CD4-positive, alpha-beta T cell treated with Interferon gamma for 1 hour (primary cell): ENCODE results near the gene RAI14.
"Not testable (repeated sequence)": the region's sequence is repeated elsewhere in the genome, so short reads cannot be mapped to it uniquely, and the experiment has no call there.

ENCODE experiments used
- DNase-seq: peaks from one replicate; pipeline ENCODE4 v3.0.0-alpha.2; 2020

RAI14 gene

DNA sequence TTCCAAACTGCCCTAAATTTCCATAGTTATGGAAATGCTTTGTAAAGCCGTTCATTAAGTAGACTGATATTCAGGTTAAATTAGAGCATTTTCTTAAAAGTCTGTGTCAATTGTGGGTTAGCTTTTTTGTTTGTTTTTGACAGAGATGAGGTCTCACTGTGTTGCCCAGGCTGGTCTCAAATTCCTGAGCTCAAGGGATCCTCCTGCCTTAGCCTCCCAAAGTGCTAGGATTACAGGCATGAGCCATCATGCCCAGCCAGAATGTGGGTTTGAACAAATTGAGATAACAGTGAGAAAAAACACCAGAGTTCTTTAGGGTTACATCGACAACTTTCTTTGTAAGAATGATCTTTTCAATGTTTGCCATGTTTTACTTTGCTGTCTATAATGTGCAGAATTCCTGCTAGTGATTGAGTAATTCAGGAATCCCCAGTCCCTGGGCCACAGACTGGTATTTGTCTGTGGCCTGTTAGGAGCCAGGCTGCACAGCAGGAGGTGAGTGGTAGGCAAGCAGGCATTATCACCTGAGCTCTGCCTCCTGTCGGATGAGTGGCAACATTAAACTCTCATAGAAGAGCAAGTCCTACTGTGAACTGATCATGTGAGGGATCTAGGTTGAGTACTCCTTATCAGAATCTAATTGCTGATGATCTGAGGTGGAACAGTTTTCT is 80.5 kb downstream of the RAI14 start:
- DNase-seq: no peak

DNA sequence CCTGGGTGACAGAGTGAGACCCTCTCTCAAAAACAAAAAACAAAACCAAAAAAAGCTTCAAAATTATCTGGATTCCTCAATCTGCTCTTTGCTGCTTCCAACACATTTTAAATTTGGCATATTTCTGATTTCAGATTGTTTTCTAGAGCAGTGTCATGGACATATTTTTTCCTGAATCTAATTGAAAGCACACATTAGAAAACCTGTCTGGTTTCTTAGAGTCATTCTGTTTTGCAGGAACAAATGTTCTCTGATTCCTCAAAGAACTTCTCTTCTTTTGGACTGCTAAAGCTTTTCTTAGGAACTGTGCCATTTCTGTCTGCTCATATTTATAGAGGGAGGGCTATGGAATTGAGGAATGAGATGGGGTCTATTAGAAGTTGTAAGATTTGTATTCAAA is 81.6 kb downstream of the RAI14 start:
- DNase-seq: no peak

DNA sequence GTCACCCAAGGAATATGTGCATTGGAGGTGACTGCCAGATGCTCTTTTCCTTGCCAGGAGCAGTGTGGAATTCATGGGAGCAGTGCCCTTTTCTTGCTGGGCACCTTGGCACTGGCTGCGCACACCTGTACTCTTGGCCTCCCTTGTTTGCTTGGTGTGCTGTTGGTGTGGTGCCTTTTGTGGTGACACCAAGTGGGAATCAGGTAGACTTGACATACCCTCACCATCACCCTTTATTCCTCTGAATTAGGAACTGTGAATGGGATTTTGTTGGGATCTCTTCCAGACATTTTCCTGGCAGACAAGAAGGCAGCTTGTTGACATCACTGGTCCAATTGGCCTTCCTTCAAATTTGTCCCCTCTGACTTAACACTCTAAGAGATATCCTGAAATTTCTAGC is 82.3 kb downstream of the RAI14 start:
- DNase-seq: no peak

DNA sequence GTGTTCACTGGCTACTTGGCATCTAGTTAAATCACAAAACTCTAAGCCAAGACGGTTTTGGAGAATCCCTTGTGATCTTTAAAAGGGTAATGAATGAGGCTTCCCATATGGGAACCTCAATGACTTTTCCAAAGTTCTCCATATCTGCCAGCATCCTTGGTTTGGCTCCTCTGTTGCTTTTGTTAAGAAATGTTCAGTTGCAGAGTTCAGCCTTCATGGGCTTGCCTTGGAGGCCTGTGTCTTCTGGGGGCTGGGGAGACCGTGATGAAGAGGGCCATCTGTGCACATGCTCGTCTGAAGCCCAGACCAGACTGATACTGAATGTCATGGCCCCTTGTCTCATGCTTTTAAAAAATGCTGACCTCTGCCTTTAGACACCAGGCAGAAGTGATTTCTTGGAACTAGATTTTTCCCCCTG is 84.3 kb downstream of the RAI14 start:
- DNase-seq: no peak

DNA sequence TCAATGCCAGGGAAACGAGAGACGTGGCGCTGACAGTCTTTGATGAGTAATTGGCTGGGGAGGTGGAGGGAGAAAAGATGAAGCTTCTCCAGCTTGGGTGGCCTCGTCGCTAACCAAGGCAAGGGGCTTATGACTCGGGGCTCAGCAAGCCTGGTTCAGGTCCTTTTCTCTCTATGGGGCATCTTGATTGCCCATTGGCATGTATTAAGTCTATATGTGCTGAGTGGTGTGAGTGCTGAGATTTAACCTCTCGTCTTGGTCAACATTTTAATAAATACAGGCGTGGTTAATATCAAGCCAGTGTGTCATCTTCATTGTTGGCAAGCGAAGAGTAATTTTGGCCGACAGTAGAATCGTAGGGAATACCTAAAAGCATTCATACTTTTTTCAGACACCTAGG is 85.9 kb downstream of the RAI14 start:
- no peak for DNase-seq

DNA sequence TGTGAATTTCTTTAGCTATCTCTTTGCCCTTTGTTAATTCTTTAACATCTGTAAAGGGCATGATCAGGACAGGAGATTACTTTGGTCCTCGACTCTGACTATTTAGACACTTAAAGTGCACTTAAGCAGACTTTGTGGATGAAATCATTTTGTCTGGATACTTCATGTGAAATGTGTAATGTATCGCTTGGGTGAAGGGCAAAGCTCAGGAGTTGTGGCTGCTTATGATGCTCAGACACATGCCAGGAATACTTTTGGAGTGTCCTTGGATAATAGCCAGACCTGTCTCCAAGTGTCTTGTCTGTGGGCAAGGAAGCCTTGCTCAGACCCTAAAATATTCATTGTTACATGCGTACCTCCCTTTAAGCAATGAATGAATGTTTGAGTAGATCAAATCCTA is 87.8 kb downstream of the RAI14 start:
- no peak for DNase-seq

DNA sequence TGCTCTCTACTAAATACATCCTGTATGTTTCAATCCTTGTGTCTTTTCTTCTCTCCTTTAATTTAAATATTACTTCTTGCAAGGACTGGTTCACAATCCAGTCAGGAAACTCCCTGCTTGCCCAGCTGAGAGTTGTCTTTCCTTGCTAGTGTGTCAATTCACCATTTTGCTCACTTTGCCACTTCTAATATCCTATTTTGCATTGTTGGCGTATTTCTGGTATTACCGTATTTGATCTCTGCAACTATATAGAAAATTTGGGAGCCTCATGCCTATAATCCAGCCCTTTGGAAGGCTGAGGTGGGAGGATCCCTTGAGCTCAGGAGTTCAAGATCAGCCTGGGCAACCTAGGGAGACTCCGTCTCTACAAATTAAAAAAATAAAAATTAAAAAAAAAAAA is 92.3 kb downstream of the RAI14 start:
- DNase-seq: no peak

DNA sequence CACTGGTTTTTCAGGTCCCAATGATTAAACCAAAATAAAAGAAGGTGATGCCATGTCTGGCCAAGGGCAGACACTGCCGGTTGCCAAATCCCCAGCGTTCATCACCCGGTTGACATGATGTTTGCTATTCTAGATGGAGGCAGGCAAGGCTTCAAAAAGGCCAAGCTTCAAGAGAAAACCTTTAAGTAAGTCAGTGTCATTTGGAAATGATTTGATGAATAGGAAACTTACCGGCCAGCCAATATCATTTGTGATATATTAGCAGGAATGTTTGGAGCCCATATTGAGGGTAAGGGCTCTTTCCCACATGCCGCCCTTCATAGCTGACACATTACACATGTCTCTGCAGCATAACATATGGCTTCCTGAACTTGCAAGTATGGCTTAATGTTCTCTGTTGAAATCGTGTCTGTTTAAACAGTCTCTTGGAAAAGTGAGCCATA is 93.3 kb downstream of the RAI14 start:
- DNase-seq: no peak

DNA sequence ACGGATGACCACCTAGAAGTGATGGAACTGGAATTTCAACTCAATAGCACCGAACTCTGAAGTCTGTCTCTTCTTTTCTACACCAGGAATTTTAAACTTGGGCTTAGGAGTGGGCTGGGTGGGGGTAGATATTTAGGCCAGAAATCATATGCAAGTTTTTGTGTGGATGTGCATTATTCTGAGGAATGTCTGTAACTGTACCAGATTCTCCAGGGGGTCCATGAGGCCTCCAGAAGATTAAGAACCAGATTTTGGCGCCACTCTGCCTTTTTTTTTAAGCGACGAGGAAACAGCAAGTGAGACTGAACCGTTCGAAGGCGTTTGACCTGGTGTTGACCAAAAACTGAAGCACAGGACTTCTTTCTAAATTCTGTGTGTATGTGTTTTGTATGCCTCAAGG is 94.1 kb downstream of the RAI14 start:
- no peak for DNase-seq

DNA sequence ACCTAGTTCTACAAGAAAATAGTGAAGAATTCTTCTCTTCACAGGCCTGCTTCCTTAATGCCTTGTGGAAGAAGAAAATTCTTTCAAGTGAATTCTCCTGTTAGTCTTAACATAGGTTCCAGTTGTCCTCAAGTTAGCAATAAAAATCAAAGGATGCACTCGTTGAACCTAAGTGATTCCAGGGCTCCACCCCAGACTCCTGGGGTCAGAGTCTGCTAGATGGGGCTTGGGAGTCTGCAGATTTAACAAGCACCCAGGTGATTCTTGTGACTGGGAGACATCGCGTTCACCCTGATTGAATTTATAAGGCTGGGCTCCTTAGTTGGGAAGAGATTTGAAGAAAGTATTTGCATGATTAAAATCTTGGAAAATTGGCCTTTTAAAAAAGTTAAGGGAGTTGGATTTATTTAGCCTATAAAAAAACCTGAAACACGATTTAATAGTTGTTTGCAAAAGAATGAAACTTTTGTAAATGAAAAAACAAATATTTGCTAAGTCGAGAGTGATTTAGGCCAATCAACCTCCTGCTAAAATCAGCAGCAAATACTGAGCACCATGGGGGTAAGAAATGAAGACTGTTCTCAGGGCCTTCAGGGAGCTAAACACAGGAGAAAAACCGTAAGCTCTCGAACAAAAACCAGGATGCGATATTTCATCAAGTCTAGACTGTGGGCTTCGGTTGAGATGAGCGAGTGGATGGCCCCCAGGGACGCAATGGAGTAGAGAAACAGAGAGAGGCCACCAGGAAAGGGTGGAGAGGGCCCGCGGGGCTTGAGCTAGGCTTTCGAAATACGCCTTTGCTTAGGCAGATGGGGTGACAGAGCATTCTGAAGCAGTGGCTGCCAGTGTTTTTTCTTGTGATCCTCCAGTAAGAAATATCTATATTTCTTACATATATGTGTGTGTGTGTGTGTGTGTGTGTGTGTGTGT is 95.9 kb downstream of the RAI14 start:
- no peak for DNase-seq

DNA sequence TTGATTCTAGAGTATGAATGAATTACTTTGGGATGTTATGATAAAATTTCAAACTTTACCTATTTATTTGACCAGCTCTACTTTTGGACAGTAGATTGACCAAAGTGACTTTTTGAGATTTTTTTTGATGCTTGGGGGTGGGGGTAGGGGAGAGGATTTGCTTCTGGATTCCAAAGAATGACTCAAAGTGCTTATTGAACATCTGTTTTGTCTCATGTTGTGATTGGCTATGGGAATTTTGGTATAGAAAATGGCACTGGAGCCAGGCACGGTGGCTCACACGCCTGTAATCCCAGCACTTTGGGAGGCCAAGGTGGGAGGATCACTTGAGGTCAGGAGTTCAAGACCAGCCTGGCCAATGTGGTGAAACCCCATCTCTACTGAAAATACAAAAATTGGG is 97.1 kb downstream of the RAI14 start:
- not testable (repeated sequence) for DNase-seq

DNA sequence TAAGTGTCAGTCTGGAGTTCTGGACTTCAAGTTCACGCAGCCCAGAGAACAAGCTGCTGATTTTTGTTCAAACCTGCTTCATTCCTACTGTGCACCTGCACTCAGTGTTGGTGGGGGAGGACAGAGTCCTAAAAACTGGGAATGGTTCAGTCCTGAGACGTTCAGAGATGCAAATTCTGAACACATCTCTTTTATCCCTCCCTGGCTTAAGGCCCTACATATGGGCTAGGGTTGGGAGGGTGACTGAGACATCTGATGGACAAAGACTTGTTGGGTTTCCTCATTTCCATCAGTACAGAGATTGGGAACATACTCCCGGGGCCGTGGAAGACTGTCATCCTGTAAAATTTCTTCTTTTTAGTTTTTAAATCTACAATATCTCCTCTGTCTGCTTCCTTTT is 99.8 kb downstream of the RAI14 start:
- no peak for DNase-seq

DNA sequence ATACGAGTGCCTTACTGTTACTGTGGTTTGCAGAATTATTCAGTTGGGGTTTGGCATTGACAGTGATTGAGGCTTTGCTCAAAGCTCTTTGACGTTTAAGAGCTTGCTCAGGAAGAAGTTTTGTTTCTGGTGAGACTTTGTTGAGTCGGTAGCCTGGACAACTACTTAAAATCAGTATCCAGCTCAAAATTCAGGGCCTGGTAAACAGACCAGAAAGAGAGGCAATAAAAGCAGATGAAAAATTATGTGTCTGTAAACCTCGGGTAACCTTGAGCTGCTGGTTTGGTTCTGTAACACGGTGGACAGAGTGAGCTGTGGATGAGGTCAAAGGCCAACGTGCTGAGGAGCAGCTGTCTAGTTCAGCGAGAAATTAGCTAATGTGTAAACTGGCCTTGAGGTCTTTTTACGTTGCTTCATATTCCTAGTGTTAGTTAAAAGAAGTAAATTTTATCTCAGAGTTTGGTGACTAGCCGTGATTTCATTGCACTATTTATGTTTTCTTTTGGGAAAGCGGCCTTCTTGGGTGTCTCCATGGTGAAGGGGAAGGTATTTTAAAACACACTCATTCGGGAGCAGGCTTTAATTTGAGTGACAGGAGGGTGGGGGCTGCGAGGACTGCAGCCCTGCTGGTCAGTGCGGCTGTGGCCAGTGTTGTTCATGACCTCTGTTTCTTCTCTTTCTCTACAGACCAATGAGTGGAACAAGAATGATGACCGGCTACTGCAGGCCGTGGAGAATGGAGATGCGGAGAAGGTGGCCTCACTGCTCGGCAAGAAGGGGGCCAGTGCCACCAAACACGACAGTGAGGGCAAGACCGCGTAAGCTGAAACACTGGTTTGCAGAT is 100.9 kb downstream of the RAI14 start:
- DNase-seq: no peak

DNA sequence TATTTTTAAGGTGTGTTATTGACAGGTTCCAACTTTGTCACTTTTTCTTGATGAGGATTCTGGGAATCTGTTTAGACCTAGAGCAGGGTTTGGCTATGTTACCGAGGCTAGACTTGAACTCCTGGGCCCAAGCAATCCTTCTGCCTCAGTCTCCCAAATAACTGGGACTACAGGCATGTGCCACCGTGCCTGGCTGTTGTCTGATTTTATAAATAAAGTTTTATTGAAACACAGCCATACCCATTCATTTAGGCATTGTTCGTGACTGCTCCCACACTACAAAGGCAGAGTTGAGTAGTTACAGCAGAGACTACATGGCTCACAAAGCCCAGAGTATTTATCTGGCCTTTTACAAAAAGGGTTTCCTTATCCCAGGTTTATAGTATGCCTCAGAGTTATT is 102.4 kb downstream of the RAI14 start:
- DNase-seq: no peak

DNA sequence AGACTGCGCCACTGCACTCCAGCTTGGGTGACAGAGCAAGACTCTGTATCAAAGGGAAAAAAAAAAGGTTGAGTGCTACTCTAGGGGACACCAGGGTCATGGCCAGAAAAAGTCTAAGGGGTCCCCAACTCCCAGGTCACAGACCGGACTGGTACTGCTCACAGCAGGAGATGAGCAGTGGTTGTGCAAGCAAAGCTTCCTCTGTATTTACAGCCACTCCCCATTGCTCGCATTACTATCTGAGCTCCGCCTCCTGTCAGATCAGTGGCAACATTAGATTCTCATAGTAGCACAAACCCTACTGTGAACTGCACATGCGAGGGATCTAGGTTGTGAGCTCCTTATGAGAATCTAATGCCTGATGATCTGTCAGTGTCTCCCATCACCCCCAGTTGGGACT is 103.1 kb downstream of the RAI14 start:
- DNase-seq: not testable (repeated sequence)

DNA sequence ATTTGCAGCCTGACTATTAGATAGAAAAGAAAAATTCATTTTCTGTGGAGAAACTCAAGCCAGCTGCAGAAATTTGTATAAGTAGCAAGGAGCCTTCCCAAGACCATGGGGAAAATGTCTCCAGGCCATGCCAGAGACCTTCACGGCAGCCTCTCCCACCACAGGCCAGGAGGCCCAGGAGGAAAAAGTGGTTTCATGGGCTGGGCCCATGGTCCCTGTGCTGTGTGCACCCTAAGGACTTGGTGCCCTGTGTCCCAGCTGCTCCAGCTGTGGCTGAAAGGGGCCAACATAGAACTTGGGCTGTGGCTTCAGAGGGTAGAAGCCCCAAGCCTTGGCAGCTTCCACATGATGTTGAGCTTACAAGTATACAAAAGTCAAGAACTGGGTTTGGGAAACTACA is 109.5 kb downstream of the RAI14 start:
- DNase-seq: no peak

DNA sequence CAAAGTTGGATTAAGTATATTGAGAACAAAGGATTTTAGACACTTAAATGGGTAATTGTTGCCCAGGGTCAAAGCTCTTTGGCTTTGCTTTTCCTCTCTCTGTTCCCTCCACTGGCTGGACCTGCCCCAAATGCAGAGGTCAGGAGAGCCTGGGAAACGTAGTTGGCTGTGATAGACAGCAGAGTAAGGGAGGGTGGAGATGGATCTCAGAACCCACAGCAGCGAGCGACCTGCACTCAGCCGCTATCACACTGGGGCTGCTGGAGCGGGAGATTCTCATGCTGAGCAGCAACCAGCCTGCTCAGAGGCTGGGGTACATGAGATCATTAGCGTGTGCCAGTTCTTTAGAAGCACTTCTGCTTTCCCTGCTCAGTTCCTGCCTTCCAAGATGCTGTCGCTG is 111.1 kb downstream of the RAI14 start:
- DNase-seq: no peak

DNA sequence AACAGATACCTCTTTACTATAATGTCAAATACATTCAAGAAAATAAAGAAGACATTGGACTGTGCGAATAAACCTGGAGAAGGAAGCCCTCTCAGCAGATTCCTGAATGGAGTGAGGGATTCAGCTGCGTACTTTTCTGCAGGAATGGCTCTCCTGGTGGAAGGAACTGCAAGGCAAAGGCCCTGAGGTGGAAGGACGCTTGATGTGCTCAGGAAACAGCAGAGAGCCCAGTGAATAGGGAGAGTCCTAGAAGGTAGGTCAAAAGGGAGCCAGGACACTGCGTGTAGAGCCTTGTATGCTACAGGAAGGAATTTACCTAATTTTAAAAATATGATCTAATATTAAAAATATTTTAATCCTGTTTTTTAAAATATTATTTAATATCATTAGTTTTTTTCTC is 114.4 kb downstream of the RAI14 start:
- DNase-seq: no peak

DNA sequence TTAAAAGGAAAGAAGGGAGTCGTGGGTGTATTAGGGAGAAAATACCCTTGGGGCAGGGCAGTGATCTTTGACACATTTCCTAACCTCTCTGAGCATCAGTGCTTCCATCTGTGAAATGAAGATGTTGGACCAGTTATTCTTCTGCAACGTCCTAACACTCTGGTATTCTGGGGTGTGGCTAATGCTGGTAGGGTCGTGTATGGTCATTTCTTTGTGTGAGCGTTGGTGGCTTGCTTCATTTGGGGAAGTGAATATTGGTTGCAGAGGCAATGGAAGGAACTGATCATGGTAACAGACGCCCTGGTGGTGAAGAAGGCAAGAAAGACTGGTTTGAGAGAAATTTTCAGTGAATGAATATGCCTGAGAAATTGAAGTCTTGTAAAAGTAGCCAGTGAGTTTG is 114.9 kb downstream of the RAI14 start:
- no peak for DNase-seq

DNA sequence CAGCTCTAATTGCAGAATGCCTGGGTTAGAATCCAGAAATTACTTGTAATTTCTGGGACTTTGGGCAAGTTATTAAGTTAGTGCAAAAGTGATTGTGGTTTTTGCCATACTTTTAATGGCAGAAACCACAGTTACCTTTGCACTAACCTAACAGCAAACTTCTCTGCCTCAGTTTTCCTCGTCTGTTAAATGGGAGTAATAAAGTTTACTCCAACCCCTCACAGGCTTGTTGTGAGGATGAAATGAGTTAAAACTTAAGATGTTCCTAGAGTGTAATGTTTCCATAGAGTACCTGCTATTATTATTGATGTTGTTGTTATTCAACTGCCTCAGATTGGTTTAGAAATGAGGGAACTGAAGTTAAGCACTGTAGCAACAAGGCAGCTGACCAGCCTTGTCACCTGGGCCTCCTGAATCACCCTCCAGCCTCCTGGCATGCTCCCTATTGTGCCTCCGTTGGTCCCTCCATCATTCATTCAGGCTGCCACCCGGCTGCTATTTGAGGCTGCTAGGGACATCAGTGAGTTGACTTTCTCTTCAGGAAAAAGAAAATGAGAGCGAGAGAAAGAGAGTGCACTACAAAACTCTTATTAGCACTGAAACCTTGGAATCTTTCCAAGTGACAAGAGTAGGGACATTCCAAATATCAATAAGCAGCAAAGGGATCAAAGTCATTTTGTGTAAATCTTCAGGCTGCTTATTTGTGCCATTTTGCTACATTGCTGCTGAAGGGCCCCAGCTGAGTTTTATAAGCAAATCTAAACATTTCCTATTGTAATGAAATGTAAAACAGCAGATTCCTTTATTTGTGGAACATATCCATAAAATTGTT is 116.4 kb downstream of the RAI14 start:
- no peak for DNase-seq

DNA sequence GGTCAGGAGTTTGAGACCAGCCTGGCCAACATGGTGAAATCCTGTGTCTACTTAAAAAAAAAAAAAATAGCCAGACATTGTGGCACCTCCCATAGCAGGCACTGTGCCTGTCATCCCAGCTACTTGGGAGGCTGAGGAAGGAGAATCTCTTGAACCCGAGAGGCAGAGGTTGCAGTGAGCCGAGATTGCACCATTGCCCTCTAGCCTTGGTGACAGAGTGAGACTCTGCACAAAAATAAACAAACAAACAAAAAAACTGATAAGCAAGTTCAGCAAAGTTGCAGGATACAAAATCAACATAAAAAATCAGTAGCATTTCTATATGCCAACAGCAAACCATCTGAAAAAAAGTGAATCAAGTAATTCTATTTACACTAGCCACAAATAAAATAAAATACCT is 118.0 kb downstream of the RAI14 start:
- no peak for DNase-seq

DNA sequence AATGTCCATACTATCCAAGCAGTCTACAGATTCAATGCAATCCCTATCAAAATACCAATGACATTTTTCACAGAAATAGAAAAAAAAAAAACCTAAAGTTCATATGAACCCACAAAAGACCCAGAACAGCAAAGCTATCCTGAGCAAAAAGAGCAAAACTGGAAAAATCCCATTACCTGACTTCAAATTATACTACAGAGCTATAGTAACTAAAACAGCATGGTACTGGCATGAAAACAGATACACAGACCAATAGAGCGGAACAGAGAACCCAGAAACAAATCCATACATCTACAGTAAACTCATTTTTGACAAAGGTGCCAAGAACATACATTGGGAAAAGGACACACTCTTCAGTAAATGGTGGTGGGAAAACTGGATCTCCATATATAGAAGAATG is 118.5 kb downstream of the RAI14 start:
- not testable (repeated sequence) for DNase-seq

DNA sequence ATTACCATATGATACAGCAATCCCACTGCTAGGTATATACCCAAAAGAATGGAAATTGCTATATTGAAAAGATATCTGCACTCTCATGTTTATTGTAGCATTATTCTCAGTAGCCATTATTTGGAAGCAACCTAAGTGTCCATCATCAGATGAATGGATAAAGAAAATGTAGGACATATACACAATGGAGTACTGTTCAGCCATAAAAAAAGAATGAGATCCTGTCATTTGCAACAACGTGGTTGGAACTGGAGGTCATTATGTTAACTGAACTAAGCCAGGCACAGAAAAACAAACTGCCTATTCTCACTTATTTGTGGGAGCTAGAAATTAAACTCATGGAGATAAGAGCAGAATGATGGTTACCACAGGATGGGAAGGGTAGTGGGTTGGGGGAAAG is 119.8 kb downstream of the RAI14 start:
- DNase-seq: no peak
